C1 segment of cervical spinal cord (tissue), 14 donors: ENCODE measurements around the gene FUT6.
"Not testable (repeated sequence)": the region's sequence is repeated elsewhere in the genome, so short reads cannot be mapped to it uniquely, and the experiment has no call there.

Experiments used
- DNase-seq, 14 donors: peaks; one replicate each; lab custom pipeline; 2025; lab: John Stamatoyannopoulos, UW

Gene FUT6

GRCh38 chr19:5857203-5858081 lies 17.9 kb upstream of the FUT6 start:
- DNase-seq, result no peak

- DNase-seq, result not testable (repeated sequence)
Measured at GRCh38 chr19:5855151-5855550, 15.6 kb upstream of the FUT6 start.

- not testable (repeated sequence) for DNase-seq
Measured at GRCh38 chr19:5854121-5854520, 14.6 kb upstream of the FUT6 start.

- no peak for DNase-seq
Measured at GRCh38 chr19:5851302-5851701, 11.8 kb upstream of the FUT6 start, which contains the start of gene FUT3. Gene FUT3 (minus strand): TSS chr19:5851449.

GRCh38 chr19:5850743-5851293 lies 11.3 kb upstream of the FUT6 start:
- DNase-seq, result no peak

GRCh38 chr19:5850189-5850588 lies 10.7 kb upstream of the FUT6 start:
- DNase-seq, result no peak

GRCh38 chr19:5848621-5849020 lies 9.1 kb upstream of the FUT6 start:
- not testable (repeated sequence) for DNase-seq

- DNase-seq, result not testable (repeated sequence)
Measured at GRCh38 chr19:5847846-5848245, 8.3 kb upstream of the FUT6 start.

- no peak for DNase-seq
Measured at GRCh38 chr19:5844456-5845433, 5.2 kb upstream of the FUT6 start.

GRCh38 chr19:5843295-5843927 lies 3.9 kb upstream of the FUT6 start:
- DNase-seq, result no peak

- not testable (repeated sequence) for DNase-seq
Measured at GRCh38 chr19:5841735-5842111, 2.2 kb upstream of the FUT6 start.

GRCh38 chr19:5838353-5839064 lies 993 bp downstream of the FUT6 start:
- DNase-seq, result no peak

- no peak for DNase-seq
Measured at GRCh38 chr19:5837761-5838352, 1.6 kb downstream of the FUT6 start.

GRCh38 chr19:5832527-5833216 lies 6.8 kb downstream of the FUT6 start:
- DNase-seq, result no peak

- no peak for DNase-seq
Measured at GRCh38 chr19:5832061-5832460, 7.4 kb downstream of the FUT6 start.

GRCh38 chr19:5831159-5831558 lies 8.3 kb downstream of the FUT6 start:
- no peak for DNase-seq

GRCh38 chr19:5829567-5830310 lies 9.8 kb downstream of the FUT6 start:
- no peak for DNase-seq

- no peak for DNase-seq
Measured at GRCh38 chr19:5828661-5829566, 10.6 kb downstream of the FUT6 start.
